Posterior vena cava (tissue), 2 donors: ENCODE results near the gene SH2B3. TPM values are rescaled to one million over a fixed set of nuclear protein-coding genes. Genes with fewer than 3 reads are reported as not detected.
"Not testable (repeated sequence)": the region's sequence is repeated elsewhere in the genome, so short reads cannot be mapped to it uniquely, and the experiment has no call there.

Experiments used
- DNase-seq: peaks from one replicate; pipeline ENCODE4 v3.0.0-alpha.2; 2020; ENCODE audit warnings: low spot score
- intact Hi-C, 2 donors: fragments of 100-400 bp; cut with DNase I; formaldehyde crosslinking; loops; one replicate each; pipeline versions ENCODE4 v1.14.1 to v1.14.2; 2022 to 2023
- total RNA-seq, 2 donors: library from RNA; stranded (reverse); fragmentation: NEBNext Ultra II Directional; extraction: Animal tissue kit (Norgen Biotek cat#: 25700); gene quantifications; one replicate each; pipeline ENCODE4 v1.2.1, GENCODE V29; 2021
- donor health status: DM: yes; HTN: yes; CAD: no.
- donor health status: DM: yes; HTN: yes; CAD: no.

The SH2B3 gene
- total RNA-seq, 2 donors from 2014 or later = 31.9 to 32.4 TPM

DNA sequence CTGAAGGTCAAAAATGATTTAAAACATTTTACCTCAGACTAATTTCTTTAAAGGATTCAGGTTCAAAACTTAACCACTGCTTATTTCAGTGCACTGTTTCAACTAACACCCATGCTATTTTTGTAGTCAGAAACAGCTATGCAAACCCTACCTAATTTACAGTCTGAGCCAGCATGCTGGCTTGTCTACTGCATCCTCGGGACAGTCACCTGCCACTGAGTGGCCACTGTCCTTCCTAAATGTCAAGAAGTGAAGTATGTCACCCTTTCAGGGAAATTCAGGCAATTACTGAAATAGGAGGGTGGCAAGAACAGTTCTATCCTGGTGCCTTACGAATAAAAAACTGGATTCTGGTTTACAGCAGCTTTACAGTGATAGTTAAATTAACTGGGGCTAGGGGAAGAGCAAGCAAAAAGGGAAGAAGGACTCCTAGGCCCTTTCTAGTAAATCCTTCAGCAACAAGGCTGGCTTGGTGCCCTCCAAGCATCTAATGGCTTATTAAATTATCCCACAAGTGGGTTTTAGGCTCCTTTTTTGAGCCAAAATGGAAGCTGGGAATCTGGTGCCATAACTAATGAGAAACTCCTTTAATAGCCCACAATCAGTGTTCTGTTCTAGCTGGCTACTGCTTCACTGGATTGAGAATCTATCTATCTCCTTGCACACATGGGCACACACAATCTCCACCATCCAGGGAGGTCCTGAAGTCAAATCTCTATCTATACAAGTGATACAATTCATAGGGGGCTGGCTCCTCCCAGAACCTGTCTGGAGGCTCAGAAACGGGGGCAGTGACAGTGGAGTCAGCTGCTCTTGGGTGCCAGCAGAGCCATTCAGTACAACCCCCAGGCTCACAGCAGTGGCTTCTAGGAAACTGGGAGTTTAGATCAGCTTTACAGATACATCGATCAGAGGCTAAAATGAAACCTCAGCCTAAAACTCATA, 43.4 kb downstream of the SH2B3 start:
- intact Hi-C loops = no loop called here
- no peak for DNase-seq

DNA sequence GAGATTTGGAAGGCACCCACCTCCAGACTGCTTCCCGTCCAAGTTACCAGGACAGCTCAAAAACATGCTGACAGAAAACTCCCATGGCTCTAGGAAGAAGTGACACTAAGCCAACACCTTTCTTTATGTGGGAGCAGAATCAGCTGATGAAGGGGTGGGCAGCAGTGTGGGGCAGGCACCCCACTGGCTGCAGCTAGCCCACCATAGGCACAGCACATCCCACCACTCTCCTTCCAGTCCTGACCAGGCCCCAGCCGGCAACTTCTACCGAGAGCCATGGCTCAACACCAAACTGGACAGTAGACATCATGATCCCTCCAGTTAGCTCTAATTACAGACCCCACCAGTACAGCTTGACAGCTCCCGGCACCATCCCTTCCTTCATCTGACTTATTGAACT, 45.0 kb downstream of the SH2B3 start:
- intact Hi-C loops = loop anchor here (2.0 to 5.0 kb wide), 2 partner anchors 48 to 54 kb away; no protein-coding TSS in a partner anchor
- DNase-seq = no peak

GRCh38 chr12:111451232-111451631, 45.5 kb downstream of the SH2B3 start:
- intact Hi-C loops = loop anchor here (2.0 to 5.0 kb wide), 2 partner anchors 49 to 54 kb away; no protein-coding TSS in a partner anchor
- DNase-seq = no peak

DNA sequence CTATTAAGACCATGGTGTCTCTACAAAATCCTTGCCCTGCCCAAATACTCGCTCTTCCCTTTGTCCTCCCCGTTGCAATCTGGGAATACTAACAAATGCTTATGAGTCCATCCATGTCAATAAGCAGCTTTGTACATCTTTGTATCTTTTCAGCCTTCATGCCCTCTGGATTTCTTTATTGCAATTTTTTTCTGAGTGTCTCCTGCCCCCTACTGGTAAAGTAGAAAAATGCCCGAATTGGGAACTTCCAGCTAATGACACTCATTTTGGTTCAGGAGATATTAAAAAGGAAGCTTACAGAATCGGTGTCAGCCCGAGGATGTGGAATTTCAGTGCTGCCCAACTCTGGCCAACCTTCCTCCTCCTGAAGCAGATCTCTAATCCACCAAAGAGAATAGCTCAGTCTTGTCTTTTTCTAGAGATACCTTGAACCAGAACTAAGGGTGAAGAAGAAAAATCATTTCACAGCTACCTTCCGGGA, 46.0 kb downstream of the SH2B3 start:
- DNase-seq = no peak
- intact Hi-C loops = loop anchor here (2.0 to 5.0 kb wide), 2 partner anchors 49 to 55 kb away; no protein-coding TSS in a partner anchor

- DNase-seq = no peak
- intact Hi-C loops = loop anchor here in 1 of 2 donors (5.0 kb wide), 1 partner anchor 51 kb away; no protein-coding TSS in a partner anchor
Observed at GRCh38 chr12:111453071-111453989, 47.6 kb downstream of the SH2B3 start.

DNA sequence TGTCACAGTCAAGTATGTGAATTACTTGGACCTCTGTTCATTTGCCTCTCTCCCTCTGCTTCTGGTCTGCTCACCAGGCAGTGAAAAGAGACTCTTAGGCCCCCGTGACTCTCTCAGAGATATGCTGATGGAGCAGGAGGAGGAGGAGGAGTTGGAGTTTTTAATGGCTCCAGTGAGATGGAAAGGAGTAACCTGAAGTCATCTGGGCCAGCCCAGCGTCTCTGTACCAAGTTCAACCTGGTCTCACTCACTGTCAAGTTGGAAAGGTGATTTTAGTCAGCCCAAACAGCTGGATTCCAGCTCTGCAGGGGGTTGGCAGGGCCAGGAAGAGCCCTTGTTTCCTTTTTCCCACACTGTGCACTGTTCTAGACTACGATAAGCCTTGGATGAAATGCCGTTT, 48.6 kb downstream of the SH2B3 start:
- no peak for DNase-seq
- intact Hi-C loops = loop anchor here in 1 of 2 donors (5.0 kb wide), 1 partner anchor 52 kb away; no protein-coding TSS in a partner anchor

- intact Hi-C loops = loop anchor here in 1 of 2 donors (5.0 kb wide), 1 partner anchor 53 kb away; no protein-coding TSS in a partner anchor
- DNase-seq = no peak
Observed at GRCh38 chr12:111454716-111455447, 49.2 kb downstream of the SH2B3 start.

DNA sequence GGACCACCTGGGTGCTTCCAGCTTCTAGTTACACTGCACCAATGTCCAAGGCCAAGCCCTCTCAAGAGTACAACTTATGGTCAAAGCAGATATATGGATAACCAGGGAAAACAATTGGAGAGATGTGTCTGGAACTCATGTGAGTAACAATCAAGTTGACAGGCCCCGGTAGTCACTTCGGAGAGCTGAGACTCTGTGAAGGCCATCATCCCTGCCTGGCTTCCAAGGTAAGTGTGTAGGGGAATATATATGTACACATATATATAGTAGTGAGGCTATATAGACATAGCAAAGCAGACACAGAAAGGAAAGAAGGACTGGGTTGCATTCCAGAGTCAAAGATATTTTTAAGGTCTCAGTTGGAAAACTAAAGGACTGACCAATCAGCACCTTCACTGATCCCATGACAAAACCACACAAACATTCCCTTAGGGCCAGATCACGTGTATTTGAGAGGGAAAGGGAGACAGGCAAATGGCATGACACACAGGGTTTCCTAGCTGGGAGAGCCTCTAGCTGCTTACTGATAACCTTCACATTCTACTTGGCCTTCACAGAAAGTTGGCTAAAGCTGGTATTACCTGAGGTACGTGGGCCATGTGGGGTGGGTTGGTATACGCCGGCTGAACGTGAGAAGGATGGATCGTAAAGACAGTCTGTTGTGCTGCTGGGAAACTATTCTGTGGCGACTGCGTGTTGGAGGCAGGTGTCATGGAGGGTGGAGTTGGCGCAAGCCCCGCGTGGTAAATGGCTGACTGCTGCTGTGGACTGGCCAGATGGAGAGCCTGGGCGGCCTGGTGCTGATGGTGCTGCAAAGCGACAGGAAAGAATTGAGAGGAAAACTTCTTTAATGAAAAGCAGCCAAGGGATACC, 50.0 kb downstream of the SH2B3 start:
- intact Hi-C loops = no loop called here
- no peak for DNase-seq

GRCh38 chr12:111457071-111457470, 51.3 kb downstream of the SH2B3 start:
- no peak for DNase-seq
- intact Hi-C loops = no loop called here

DNA sequence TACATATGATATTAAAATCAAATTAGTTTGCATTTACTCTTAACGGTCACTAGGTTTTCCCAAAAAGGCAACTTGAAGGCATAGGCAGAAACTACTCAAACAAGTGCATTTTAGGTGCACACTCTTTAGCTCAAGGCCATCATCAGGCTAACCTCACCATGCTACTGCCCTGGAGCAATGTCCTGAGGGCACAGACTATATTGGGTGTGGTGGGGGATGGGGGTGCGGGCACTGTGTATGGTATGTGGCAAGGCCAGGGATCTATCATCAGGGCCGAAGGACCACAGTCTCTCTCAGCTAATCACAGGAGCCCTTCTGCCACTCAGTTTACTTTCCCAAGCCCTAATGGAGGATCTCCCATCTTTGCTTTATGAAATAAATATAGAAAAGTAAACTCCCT, 51.9 kb downstream of the SH2B3 start:
- intact Hi-C loops = no loop called here
- DNase-seq = no peak

GRCh38 chr12:111458546-111459172, 52.9 kb downstream of the SH2B3 start:
- intact Hi-C loops = no loop called here
- no peak for DNase-seq

- DNase-seq, intact Hi-C loops: not testable (repeated sequence)
Observed at GRCh38 chr12:111460111-111460510, 54.4 kb downstream of the SH2B3 start.

- intact Hi-C loops = no loop called here
Observed at GRCh38 chr12:111462210-111462769, 56.6 kb downstream of the SH2B3 start.

DNA sequence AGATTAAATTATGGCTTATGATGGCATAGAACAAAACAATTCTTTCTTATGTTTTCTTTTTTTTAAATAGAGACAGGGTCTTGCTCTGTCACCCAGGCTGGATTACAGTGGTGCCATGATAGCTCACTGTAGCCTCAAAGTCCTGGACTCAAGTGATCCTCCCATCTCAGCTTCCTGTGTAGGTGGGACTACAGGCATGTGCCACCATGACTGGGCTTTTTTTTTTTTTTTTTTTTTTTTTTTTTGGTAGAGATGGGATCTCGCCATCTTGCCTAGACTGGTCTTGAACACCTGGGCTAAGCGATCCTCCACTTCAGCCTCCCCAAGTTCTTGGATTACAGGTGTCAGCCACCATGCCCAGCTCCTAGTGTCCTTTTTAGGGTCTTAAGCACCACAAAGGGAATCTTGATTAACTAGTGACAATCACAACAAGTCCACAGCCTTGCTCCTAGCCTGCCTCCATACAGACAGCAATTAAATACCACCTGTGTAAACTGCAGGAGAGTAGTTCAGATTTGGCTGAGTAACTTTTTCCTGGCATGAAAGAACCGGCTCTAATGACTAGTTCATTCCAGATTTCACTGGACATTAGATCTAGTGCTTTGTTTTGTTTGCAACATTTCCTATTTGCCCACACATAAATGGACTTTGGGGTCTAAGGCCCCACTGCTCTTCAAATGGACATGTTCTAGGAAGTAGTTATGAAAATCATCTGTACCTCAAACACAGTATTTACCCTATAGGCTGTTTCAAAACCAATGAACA, 61.6 kb downstream of the SH2B3 start:
- no peak for DNase-seq
- intact Hi-C loops = no loop called here

More at GRCh38 chr12:111462210-111462769, 56.6 kb downstream of the SH2B3 start:
- DNase-seq = no peak

DNA sequence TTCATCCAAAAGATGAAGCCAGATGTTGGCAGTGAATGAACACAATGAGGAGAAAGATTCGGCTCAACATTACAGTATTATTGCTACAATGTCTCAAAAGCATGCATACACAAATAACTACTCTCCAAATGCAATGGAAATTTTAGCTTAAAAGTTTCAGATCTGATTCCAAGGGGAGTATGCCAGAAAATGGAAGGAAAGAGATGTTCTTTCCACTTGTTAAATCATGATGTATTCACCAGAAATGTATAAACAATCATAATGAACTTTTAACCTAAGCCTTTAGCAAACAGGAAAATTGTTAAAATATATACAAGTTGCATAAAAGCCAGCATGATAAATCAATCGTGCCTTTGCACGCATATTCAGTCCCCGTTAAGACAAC, 62.1 kb downstream of the SH2B3 start:
- intact Hi-C loops = no loop called here
- DNase-seq = no peak

- intact Hi-C loops = no loop called here
- no peak for DNase-seq
Observed at GRCh38 chr12:111469401-111469800, 63.7 kb downstream of the SH2B3 start.
